Measurements from ENCODE around the gene RLN2.

RLN2 gene

DNA sequence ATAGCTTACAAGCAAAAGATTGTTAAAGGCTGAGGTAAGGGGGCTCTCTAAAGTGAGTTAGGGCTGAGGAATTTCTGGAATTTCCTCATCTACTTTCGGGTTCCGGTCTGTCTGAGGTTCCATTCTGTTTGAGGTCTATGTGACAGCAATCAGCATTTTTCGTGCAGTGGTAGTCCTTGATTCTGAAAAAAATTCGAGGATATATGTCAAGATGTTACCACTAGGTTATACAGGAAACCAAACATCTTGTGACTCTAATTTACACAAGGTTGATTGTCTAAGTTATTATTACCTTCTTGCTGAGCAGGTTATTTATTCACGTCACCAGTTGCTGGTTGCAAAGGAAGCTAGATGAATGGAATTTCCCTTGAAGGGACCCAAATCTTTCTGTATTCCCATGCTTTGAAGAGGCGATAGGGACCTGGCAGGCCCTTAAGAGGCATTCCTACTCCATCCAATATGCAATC lies 35.2 kb downstream of the RLN2 start:
- no peak for DNase-seq (ENCODE audit: low read depth in 3 of 3)

DNA sequence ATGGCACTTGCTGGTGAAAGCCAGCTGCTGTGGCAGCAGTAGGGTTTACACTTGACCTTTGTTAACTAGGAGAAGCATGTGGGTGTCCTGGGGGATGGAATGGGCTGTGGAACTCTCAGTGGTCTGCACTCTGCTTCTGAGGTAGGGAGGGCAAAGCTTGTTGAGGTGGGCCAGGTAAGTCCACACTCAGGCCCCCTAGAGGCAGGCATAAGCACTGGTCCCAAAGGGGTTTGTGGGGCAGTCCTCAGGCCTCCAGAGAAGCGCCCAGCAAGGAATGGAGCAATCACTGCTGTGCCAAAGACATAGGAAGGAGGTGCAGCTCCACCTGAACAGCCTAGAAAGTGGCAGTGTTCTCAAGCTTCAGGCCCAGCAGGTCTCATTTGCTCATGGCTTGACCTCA lies 38.6 kb downstream of the RLN2 start:
- no peak for DNase-seq (ENCODE audit: low read depth in 3 of 3)

DNA sequence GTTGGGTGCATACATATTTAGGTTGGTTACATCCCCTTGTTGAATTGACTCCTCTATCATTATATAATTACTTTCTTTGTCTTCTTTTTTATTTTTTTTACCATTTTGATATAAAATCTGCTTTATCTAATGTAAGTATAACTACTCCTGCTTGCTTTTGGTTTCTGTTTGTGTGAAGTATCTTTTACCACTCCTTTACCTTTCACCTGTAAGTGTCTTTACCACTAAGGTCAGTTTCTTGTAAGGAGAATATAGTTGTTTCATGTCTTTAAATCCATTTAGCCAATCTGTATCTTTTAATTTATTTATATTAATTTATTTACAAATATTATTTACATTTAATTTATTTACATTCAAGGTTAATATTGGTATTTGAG lies 40.3 kb downstream of the RLN2 start:
- DNase-seq (ENCODE audit: low read depth in 3 of 3) = no peak

DNA sequence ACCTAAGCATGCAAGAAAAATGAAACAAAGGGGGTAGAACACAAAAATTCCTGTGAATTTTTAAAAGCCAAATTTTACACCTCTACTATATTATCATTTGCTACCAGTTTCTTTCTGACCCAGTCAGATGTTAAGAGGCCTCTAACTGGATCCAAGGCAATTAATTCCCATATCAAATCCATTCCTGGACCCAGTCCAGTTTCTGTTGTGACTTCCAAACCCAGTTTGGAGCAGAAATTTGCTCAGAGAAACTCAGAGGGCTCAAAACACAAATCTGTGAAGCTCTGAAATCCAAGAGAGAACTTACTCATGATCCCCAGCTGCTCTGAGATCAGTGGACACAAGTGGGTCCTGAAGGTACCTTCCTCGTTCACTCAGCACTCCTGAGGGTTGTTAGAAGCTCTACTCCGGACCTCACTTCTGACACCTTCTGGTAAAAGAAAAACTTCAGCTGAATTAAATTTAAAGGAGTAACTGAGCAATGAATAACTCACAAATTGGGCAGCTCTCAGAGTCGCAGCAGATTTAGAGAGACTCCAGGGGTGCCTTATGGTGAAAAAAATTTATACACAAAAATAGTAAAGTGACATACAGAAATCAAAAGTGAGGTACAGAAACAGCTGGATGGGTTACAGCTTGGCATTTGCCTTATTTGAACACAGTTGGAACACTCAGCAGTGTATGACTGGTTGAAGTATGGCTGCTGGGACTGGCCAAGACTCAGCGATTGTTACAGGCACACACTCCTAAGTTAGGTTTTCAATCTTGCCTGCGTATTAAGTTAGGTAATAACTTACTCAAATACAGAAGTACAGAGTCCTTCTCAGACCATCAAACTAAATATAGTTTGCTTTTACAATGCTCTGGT lies 40.9 kb downstream of the RLN2 start:
- DNase-seq (ENCODE audit: low read depth in 3 of 3) = no peak
